HG02610 (cell line): ENCODE results near the gene RFTN1.

Source experiments
- ATAC-seq: cut with Tn5 transposase; IDR thresholded peaks from one replicate; pipeline ENCODE4 v1.9.1; 2021; ENCODE audit warnings: mild to moderate bottlenecking, moderate library complexity; ENCODE audit not compliant: unreplicated experiment

RFTN1 gene

GRCh38 chr3:16471897-16472296 is 41.6 kb downstream of the RFTN1 start:
- ATAC-seq: no peak

- no peak for ATAC-seq
Observed at GRCh38 chr3:16470590-16470989, 42.9 kb downstream of the RFTN1 start.

- ATAC-seq: no peak
Observed at GRCh38 chr3:16468336-16469098, 45.0 kb downstream of the RFTN1 start.

- no peak for ATAC-seq
Observed at GRCh38 chr3:16468002-16468335, 45.5 kb downstream of the RFTN1 start.

GRCh38 chr3:16467393-16467792 is 46.1 kb downstream of the RFTN1 start:
- peak; percentile 94 for ATAC-seq

GRCh38 chr3:16466822-16467221 is 46.7 kb downstream of the RFTN1 start:
- ATAC-seq: no peak

GRCh38 chr3:16464511-16465148 is 48.9 kb downstream of the RFTN1 start:
- no peak for ATAC-seq

GRCh38 chr3:16463914-16464313 is 49.6 kb downstream of the RFTN1 start:
- no peak for ATAC-seq

GRCh38 chr3:16463119-16463518 is 50.4 kb downstream of the RFTN1 start:
- ATAC-seq: no peak

GRCh38 chr3:16462679-16463078 is 50.8 kb downstream of the RFTN1 start:
- ATAC-seq: no peak

GRCh38 chr3:16461463-16462245 is 51.8 kb downstream of the RFTN1 start:
- ATAC-seq: no peak

GRCh38 chr3:16460886-16461285 is 52.6 kb downstream of the RFTN1 start:
- no peak for ATAC-seq

GRCh38 chr3:16460273-16460672 is 53.2 kb downstream of the RFTN1 start:
- ATAC-seq: no peak

GRCh38 chr3:16456784-16457415 is 56.6 kb downstream of the RFTN1 start:
- ATAC-seq: no peak

GRCh38 chr3:16455966-16456365 is 57.5 kb downstream of the RFTN1 start:
- ATAC-seq: no peak

GRCh38 chr3:16455001-16455400 is 58.5 kb downstream of the RFTN1 start:
- ATAC-seq: no peak

- ATAC-seq: no peak
Observed at GRCh38 chr3:16452261-16452660, 61.2 kb downstream of the RFTN1 start.

GRCh38 chr3:16449369-16449768 is 64.1 kb downstream of the RFTN1 start:
- no peak for ATAC-seq

- no peak for ATAC-seq
Observed at GRCh38 chr3:16448639-16449070, 64.8 kb downstream of the RFTN1 start.

- ATAC-seq: no peak
Observed at GRCh38 chr3:16447135-16447534, 66.4 kb downstream of the RFTN1 start.

- ATAC-seq: no peak
Observed at GRCh38 chr3:16444344-16444743, 69.2 kb downstream of the RFTN1 start.
